KMS-11 (cell line): ENCODE results near the gene SGCD.

Experiments
- H2AFZ ChIP-seq: fragments of 200-600 bp; sonication (generic); 2 replicates; pipeline ENCODE4 v1.6.1; 2016; ENCODE audit warnings: antibody characterized with exemption, mixed run types, low read depth
- H3K27ac ChIP-seq: fragments of 200-600 bp; sonication (generic); 2 replicates; pipeline ENCODE4 v1.6.1; 2016; ENCODE audit warnings: mild to moderate bottlenecking, mixed run types
- H3K27me3 ChIP-seq: fragments of 200-600 bp; sonication (generic); 2 replicates; pipeline ENCODE4 v1.6.1; 2017; ENCODE audit warnings: mild to moderate bottlenecking, low read depth, mixed run types, moderate library complexity; ENCODE audit not compliant: insufficient read depth
- H3K36me3 ChIP-seq: fragments of 200-600 bp; sonication (generic); 2 replicates; pipeline ENCODE4 v1.6.1; 2017; ENCODE audit warnings: mild to moderate bottlenecking, mixed run types; ENCODE audit not compliant: insufficient read depth
- H3K4me1 ChIP-seq: fragments of 200-600 bp; sonication (generic); 2 replicates; pipeline ENCODE4 v1.6.1; 2016; ENCODE audit warnings: mild to moderate bottlenecking, low read depth, mixed run types; ENCODE audit not compliant: poor library complexity, severe bottlenecking
- H3K4me2 ChIP-seq: fragments of 200-600 bp; sonication (generic); 2 replicates; pipeline ENCODE4 v1.7.0; 2016; ENCODE audit warnings: mild to moderate bottlenecking, mixed run types
- H3K4me3 ChIP-seq: fragments of 200-600 bp; sonication (generic); IDR thresholded peaks from 2 replicates; pipeline ENCODE4 v1.6.1; 2017; ENCODE audit warnings: low read depth, low read length, mixed read lengths; ENCODE audit not compliant: insufficient read depth
- H3K79me2 ChIP-seq: fragments of 200-600 bp; sonication (generic); 2 replicates; pipeline ENCODE4 v1.6.1; 2016; ENCODE audit warnings: low read depth, mixed run types; ENCODE audit not compliant: insufficient read depth
- H3K9ac ChIP-seq: fragments of 200-600 bp; sonication (generic); 2 replicates; pipeline ENCODE4 v1.6.1; 2016; ENCODE audit warnings: mild to moderate bottlenecking, mixed run types
- H4K20me1 ChIP-seq: fragments of 200-600 bp; sonication (generic); 2 replicates; pipeline ENCODE4 v1.6.1; 2016; ENCODE audit warnings: mild to moderate bottlenecking, mixed run types; ENCODE audit not compliant: insufficient read depth
- CTCF ChIP-seq: fragments of 200-600 bp; sonication (generic); conservative IDR thresholded peaks from 2 replicates; pipeline ENCODE4 v1.6.1; 2017; ENCODE audit warnings: low read depth, mild to moderate bottlenecking, antibody characterized with exemption, low read length, moderate library complexity, mixed read lengths

SGCD gene

GRCh38 chr5:156693113-156693512 lies 366.1 kb downstream of the SGCD start:
- Histone ChIP-seq H3K27ac (no peak overlapping the region), H3K79me2 (no peaks in the 10 kb centered on the region)
- no peak for TF ChIP-seq CTCF

GRCh38 chr5:156694598-156694997 lies 367.6 kb downstream of the SGCD start:
- no peak overlapping the region for H3K4me3 ChIP-seq

More at GRCh38 chr5:156693113-156693512, 366.1 kb downstream of the SGCD start:
- Histone ChIP-seq H3K9ac (no peak overlapping the region), H4K20me1 (no peaks in the 10 kb centered on the region), H3K4me1 (no peaks in the 10 kb centered on the region), H2AFZ (no peak overlapping the region), H3K27me3 (no peaks in the 10 kb centered on the region), H3K36me3 (no peaks in the 10 kb centered on the region), H3K4me2 (no peak overlapping the region), H3K4me3 (no peak overlapping the region)

GRCh38 chr5:156695774-156696173 lies 368.8 kb downstream of the SGCD start:
- Histone ChIP-seq H3K4me1 (no peaks in the 10 kb centered on the region), H3K9ac (no peak overlapping the region), H3K79me2 (no peaks in the 10 kb centered on the region), H3K27me3 (no peaks in the 10 kb centered on the region), H3K27ac (no peak overlapping the region), H3K4me3 (no peak overlapping the region), H3K36me3 (no peaks in the 10 kb centered on the region), H2AFZ (no peak overlapping the region), H3K4me2 (no peak overlapping the region), H4K20me1 (no peaks in the 10 kb centered on the region)
- no peak for TF ChIP-seq CTCF

More at GRCh38 chr5:156694598-156694997, 367.6 kb downstream of the SGCD start:
- no peaks in the 10 kb centered on the region for H3K27me3 ChIP-seq
- H3K79me2 ChIP-seq = no peaks in the 10 kb centered on the region
- H3K4me2 ChIP-seq = no peak overlapping the region
- H2AFZ ChIP-seq = no peak overlapping the region
- H3K27ac ChIP-seq = no peak overlapping the region
- TF ChIP-seq CTCF = no peak
- no peak overlapping the region for H3K9ac ChIP-seq
- H3K4me1 ChIP-seq = no peaks in the 10 kb centered on the region
- H3K36me3 ChIP-seq = no peaks in the 10 kb centered on the region
- H4K20me1 ChIP-seq = no peaks in the 10 kb centered on the region

GRCh38 chr5:156698323-156698722 lies 371.4 kb downstream of the SGCD start:
- no peaks in the 10 kb centered on the region for H3K4me1 ChIP-seq
- H3K79me2 ChIP-seq = no peaks in the 10 kb centered on the region
- H3K36me3 ChIP-seq = no peaks in the 10 kb centered on the region
- H2AFZ ChIP-seq = no peak overlapping the region
- no peaks in the 10 kb centered on the region for H3K27me3 ChIP-seq
- H3K27ac ChIP-seq = no peak overlapping the region
- H3K4me3 ChIP-seq = no peak overlapping the region
- no peak for TF ChIP-seq CTCF
- no peak overlapping the region for H3K4me2 ChIP-seq
- no peaks in the 10 kb centered on the region for H4K20me1 ChIP-seq
- no peak overlapping the region for H3K9ac ChIP-seq
